ENCODE results near the gene ERMARD. TPM values are rescaled to one million over a fixed set of nuclear protein-coding genes. Genes with fewer than 3 reads are reported as not detected.

The ERMARD gene
- total RNA-seq, 2 donors from 2014 or later: 25.5 to 28.3 TPM

GRCh38 chr6:169783971-169784820 lies 32.8 kb downstream of the ERMARD start:
- no peaks in the 10 kb centered on the region for H3K4me1 Mint-ChIP-seq
- H3K36me3 Mint-ChIP-seq (ENCODE audit: low read depth): peaks cover 20% of the 10 kb centered on the region
- ATAC-seq (replicated peaks): no peak
- H3K27me3 Mint-ChIP-seq: no peaks in the 10 kb centered on the region
- no peaks in the 10 kb centered on the region for H3K9me3 Mint-ChIP-seq
- H3K27ac Mint-ChIP-seq: no peak overlapping the region
- H3K4me3 Mint-ChIP-seq: no peak overlapping the region

- Mint-ChIP-seq H3K9me3 (no peaks in the 10 kb centered on the region), H3K4me1 (peaks cover 4% of the 10 kb centered on the region), H3K27ac (no peak overlapping the region), H3K4me3 (no peak overlapping the region), H3K36me3 (ENCODE audit: low read depth) (peaks cover 20% of the 10 kb centered on the region), H3K27me3 (no peaks in the 10 kb centered on the region)
- ATAC-seq (replicated peaks): no peak
Observed at GRCh38 chr6:169784821-169785340, 33.5 kb downstream of the ERMARD start.

- no peaks in the 10 kb centered on the region for H3K9me3 Mint-ChIP-seq
- H3K4me3 Mint-ChIP-seq: no peak overlapping the region
- peaks cover 15% of the 10 kb centered on the region for H3K36me3 Mint-ChIP-seq (ENCODE audit: low read depth)
- ATAC-seq (replicated peaks): no peak
- no peaks in the 10 kb centered on the region for H3K27me3 Mint-ChIP-seq
- H3K27ac Mint-ChIP-seq: no peak overlapping the region
- H3K4me1 Mint-ChIP-seq: peaks cover 4% of the 10 kb centered on the region
Observed at GRCh38 chr6:169785566-169785965, 34.1 kb downstream of the ERMARD start.

GRCh38 chr6:169786349-169786748 lies 34.9 kb downstream of the ERMARD start:
- Mint-ChIP-seq H3K4me3 (no peak overlapping the region), H3K27me3 (peaks cover 2% of the 10 kb centered on the region), H3K36me3 (ENCODE audit: low read depth) (peaks cover 7% of the 10 kb centered on the region), H3K4me1 (peaks cover 5% of the 10 kb centered on the region), H3K27ac (no peak overlapping the region), H3K9me3 (no peaks in the 10 kb centered on the region)
- no peak for ATAC-seq (replicated peaks)

- Mint-ChIP-seq H3K4me1 (peaks cover 8% of the 10 kb centered on the region), H3K9me3 (no peaks in the 10 kb centered on the region), H3K36me3 (ENCODE audit: low read depth) (peaks cover 3% of the 10 kb centered on the region), H3K27ac (no peak overlapping the region), H3K4me3 (no peak overlapping the region), H3K27me3 (peaks cover 4% of the 10 kb centered on the region)
- ATAC-seq (replicated peaks): no peak
Observed at GRCh38 chr6:169787797-169788196, 36.4 kb downstream of the ERMARD start.

GRCh38 chr6:169788809-169789145 lies 37.4 kb downstream of the ERMARD start:
- ATAC-seq (replicated peaks): no peak

GRCh38 chr6:169789146-169789943 lies 37.9 kb downstream of the ERMARD start:
- Mint-ChIP-seq H3K27me3 (peaks cover 8% of the 10 kb centered on the region), H3K9me3 (no peaks in the 10 kb centered on the region), H3K27ac (peak overlapping the region; percentile 71), H3K36me3 (ENCODE audit: low read depth) (no peaks in the 10 kb centered on the region), H3K4me3 (peak overlapping the region; percentile 84), H3K4me1 (peaks cover 8% of the 10 kb centered on the region)
- ATAC-seq (replicated peaks): no peak

More at GRCh38 chr6:169788809-169789145, 37.4 kb downstream of the ERMARD start:
- Mint-ChIP-seq H3K36me3 (ENCODE audit: low read depth) (no peaks in the 10 kb centered on the region), H3K27ac (no peak overlapping the region), H3K4me1 (peaks cover 8% of the 10 kb centered on the region), H3K9me3 (no peaks in the 10 kb centered on the region), H3K27me3 (peaks cover 8% of the 10 kb centered on the region), H3K4me3 (peak overlapping the region; percentile 84)

- peak overlapping the region; percentile 71 for H3K27ac Mint-ChIP-seq
- no peaks in the 10 kb centered on the region for H3K9me3 Mint-ChIP-seq
- ATAC-seq (replicated peaks): peak; percentile 96
- H3K4me3 Mint-ChIP-seq: peak overlapping the region; percentile 84
- no peaks in the 10 kb centered on the region for H3K36me3 Mint-ChIP-seq (ENCODE audit: low read depth)
- peaks cover 8% of the 10 kb centered on the region for H3K4me1 Mint-ChIP-seq
- peaks cover 8% of the 10 kb centered on the region for H3K27me3 Mint-ChIP-seq
Observed at GRCh38 chr6:169789944-169790927, 38.8 kb downstream of the ERMARD start.

GRCh38 chr6:169791721-169792131 lies 40.3 kb downstream of the ERMARD start:
- Mint-ChIP-seq H3K27me3 (peaks cover 8% of the 10 kb centered on the region), H3K9me3 (no peaks in the 10 kb centered on the region)

GRCh38 chr6:169792306-169793015 lies 41.0 kb downstream of the ERMARD start:
- no peak overlapping the region for H3K4me3 Mint-ChIP-seq
- H3K27me3 Mint-ChIP-seq: peaks cover 8% of the 10 kb centered on the region
- no peaks in the 10 kb centered on the region for H3K9me3 Mint-ChIP-seq
- no peaks in the 10 kb centered on the region for H3K36me3 Mint-ChIP-seq (ENCODE audit: low read depth)
- H3K27ac Mint-ChIP-seq: no peak overlapping the region
- no peak for ATAC-seq (replicated peaks)
- peaks cover 8% of the 10 kb centered on the region for H3K4me1 Mint-ChIP-seq

More at GRCh38 chr6:169791721-169792131, 40.3 kb downstream of the ERMARD start:
- Mint-ChIP-seq H3K36me3 (ENCODE audit: low read depth) (no peaks in the 10 kb centered on the region), H3K27ac (no peak overlapping the region), H3K4me3 (peak overlapping the region; percentile 84), H3K4me1 (peaks cover 8% of the 10 kb centered on the region)
- ATAC-seq (replicated peaks): no peak

GRCh38 chr6:169793408-169793807 lies 42.0 kb downstream of the ERMARD start:
- no peak for ATAC-seq (replicated peaks)
- Mint-ChIP-seq H3K27me3 (peaks cover 8% of the 10 kb centered on the region), H3K36me3 (ENCODE audit: low read depth) (no peaks in the 10 kb centered on the region), H3K9me3 (no peaks in the 10 kb centered on the region), H3K4me3 (no peak overlapping the region), H3K4me1 (peaks cover 8% of the 10 kb centered on the region), H3K27ac (no peak overlapping the region)

GRCh38 chr6:169794317-169795055 lies 43.1 kb downstream of the ERMARD start:
- H3K27ac Mint-ChIP-seq: no peak overlapping the region
- H3K27me3 Mint-ChIP-seq: peaks cover 8% of the 10 kb centered on the region
- ATAC-seq (replicated peaks): no peak
- no peaks in the 10 kb centered on the region for H3K9me3 Mint-ChIP-seq
- H3K36me3 Mint-ChIP-seq (ENCODE audit: low read depth): no peaks in the 10 kb centered on the region
- peaks cover 8% of the 10 kb centered on the region for H3K4me1 Mint-ChIP-seq
- H3K4me3 Mint-ChIP-seq: no peak overlapping the region

- no peak overlapping the region for H3K27ac Mint-ChIP-seq
- H3K9me3 Mint-ChIP-seq: no peaks in the 10 kb centered on the region
- H3K27me3 Mint-ChIP-seq: peaks cover 8% of the 10 kb centered on the region
- H3K4me3 Mint-ChIP-seq: no peak overlapping the region
- H3K4me1 Mint-ChIP-seq: peaks cover 5% of the 10 kb centered on the region
- no peaks in the 10 kb centered on the region for H3K36me3 Mint-ChIP-seq (ENCODE audit: low read depth)
- ATAC-seq (replicated peaks): no peak
Observed at GRCh38 chr6:169795196-169795595, 43.8 kb downstream of the ERMARD start.

Data from activated T-helper 17 cell treated with anti-CD3 and anti-CD28 coated beads, Interleukin-2, amount 50 U/mL, for 72 hours (primary cell).